Activated naive CD8-positive, alpha-beta T cell treated with anti-CD3 and anti-CD28 coated beads, Interleukin-2, amount 50 U/mL, for 24 hours (primary cell): ENCODE data around the gene GPD2.
"Not testable (repeated sequence)": the region's sequence is repeated elsewhere in the genome, so short reads cannot be mapped to it uniquely, and the experiment has no call there.

Experiments
- ATAC-seq: fragments of 150-1000 bp; cut with Tn5 transposase; one replicate; pipeline ENCODE4 v1.10.0; 2021
- DNase-seq: peaks from one replicate; pipeline ENCODE4 v3.0.0; 2021
- H3K27ac Mint-ChIP-seq: one replicate; pipeline ENCODE4 v1.8.0; 2021; ENCODE audit warnings: mild to moderate bottlenecking, mixed read lengths
- H3K27me3 Mint-ChIP-seq: one replicate; pipeline ENCODE4 v1.8.0; 2021; ENCODE audit warnings: mixed read lengths
- H3K36me3 Mint-ChIP-seq: one replicate; pipeline ENCODE4 v1.8.0; 2021; ENCODE audit warnings: low read depth, mixed read lengths
- H3K4me1 Mint-ChIP-seq: one replicate; pipeline ENCODE4 v1.8.0; 2021; ENCODE audit warnings: mixed read lengths
- H3K4me3 Mint-ChIP-seq: one replicate; pipeline ENCODE4 v1.8.0; 2021; ENCODE audit warnings: mild to moderate bottlenecking, moderate library complexity, mixed read lengths
- H3K9me3 Mint-ChIP-seq: one replicate; pipeline ENCODE4 v1.8.0; 2021; ENCODE audit warnings: mixed read lengths

GPD2 gene

GRCh38 chr2:156517419-156517818, 81.2 kb downstream of the GPD2 start:
- ATAC-seq: no peak
- DNase-seq: no peak
- no peaks in the 10 kb centered on the region for H3K27me3 Mint-ChIP-seq
- peaks cover 43% of the 10 kb centered on the region for H3K36me3 Mint-ChIP-seq
- H3K27ac Mint-ChIP-seq: no peak overlapping the region
- H3K4me3 Mint-ChIP-seq: no peak overlapping the region
- H3K9me3 Mint-ChIP-seq: no peaks in the 10 kb centered on the region
- no peaks in the 10 kb centered on the region for H3K4me1 Mint-ChIP-seq

- ATAC-seq: no peak
- H3K27me3 Mint-ChIP-seq: no peaks in the 10 kb centered on the region
Measured at GRCh38 chr2:156518138-156518537, 82.0 kb downstream of the GPD2 start.

DNA sequence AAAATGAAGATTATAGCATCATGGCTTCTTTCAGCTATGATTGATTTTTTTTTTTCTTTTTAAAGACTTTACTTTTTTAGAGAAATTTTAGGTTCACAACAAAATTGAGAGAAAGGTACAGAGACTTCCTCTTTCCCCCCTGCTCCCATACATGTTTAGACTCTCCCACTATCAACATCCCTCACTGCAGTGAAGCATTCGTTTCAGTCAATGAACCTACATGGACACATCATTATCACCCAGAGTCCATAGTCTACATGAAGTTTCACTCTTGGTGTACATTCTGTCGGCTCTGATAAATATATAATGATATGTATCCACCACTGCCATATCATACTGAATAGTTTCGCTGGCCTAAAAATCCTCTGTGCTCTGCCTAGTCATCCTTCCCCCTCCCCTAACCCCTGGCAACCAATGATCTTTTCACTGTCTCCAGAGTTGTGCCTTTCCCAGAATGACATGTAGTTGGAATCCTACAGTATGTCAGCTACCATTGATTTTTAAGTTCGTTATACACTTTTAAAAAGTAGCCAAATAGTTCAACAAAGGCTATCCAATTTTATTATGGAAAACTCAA, 86.8 kb downstream of the GPD2 start:
- Mint-ChIP-seq H3K36me3 (peaks cover 29% of the 10 kb centered on the region), H3K27ac (no peak overlapping the region), H3K27me3 (no peaks in the 10 kb centered on the region), H3K4me3 (no peak overlapping the region), H3K4me1 (peaks cover 14% of the 10 kb centered on the region), H3K9me3 (no peaks in the 10 kb centered on the region)
- DNase-seq: no peak
- no peak for ATAC-seq

More at GRCh38 chr2:156518138-156518537, 82.0 kb downstream of the GPD2 start:
- Mint-ChIP-seq H3K4me3 (no peak overlapping the region), H3K9me3 (no peaks in the 10 kb centered on the region), H3K27ac (no peak overlapping the region), H3K36me3 (peaks cover 39% of the 10 kb centered on the region), H3K4me1 (no peaks in the 10 kb centered on the region)
- no peak for DNase-seq

DNA sequence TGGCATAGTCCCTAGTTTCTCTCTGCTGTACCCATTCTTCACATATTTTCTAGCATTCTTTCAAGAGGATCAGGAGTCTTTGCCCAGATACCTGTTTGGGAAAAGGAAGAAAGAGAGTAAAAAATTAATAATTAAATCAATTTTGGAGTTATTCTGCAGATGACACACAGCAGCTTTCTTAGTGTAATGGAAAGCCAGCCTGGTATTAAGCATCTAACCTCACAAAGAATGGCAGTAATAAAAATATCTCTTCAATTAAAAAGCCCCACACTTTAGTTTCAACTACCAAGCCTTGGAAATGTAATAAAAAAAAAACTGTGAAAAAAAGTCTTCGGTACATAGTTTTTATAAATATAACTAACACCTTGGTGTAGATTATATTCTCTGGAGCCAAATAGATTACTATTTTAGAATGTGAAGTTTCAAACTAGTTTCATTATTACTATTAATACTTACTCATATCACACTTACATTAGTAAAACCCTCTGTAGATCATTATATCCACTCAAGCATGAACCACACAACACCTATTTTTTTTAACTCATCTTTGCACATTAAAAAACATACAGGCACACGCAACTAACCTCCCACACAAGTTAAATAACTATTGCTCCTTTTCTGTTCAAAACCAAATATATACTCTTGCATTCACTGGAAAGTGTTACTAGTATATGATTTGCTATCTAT, 90.9 kb downstream of the GPD2 start:
- peaks cover 14% of the 10 kb centered on the region for H3K36me3 Mint-ChIP-seq
- ATAC-seq (peak; percentile 77), DNase-seq (no peak)
- H3K27ac Mint-ChIP-seq: peak overlapping the region; percentile 59
- no peaks in the 10 kb centered on the region for H3K9me3 Mint-ChIP-seq
- peaks cover 14% of the 10 kb centered on the region for H3K4me1 Mint-ChIP-seq
- H3K27me3 Mint-ChIP-seq: no peaks in the 10 kb centered on the region
- no peak overlapping the region for H3K4me3 Mint-ChIP-seq

- DNase-seq, H3K4me3 Mint-ChIP-seq, ATAC-seq, H3K9me3 Mint-ChIP-seq, H3K27me3 Mint-ChIP-seq, H3K27ac Mint-ChIP-seq: not testable (repeated sequence)
- Mint-ChIP-seq H3K36me3 (peaks cover 16% of the 10 kb centered on the region), H3K4me1 (peaks cover 14% of the 10 kb centered on the region)
Measured at GRCh38 chr2:156528583-156528982, 92.4 kb downstream of the GPD2 start.

DNA sequence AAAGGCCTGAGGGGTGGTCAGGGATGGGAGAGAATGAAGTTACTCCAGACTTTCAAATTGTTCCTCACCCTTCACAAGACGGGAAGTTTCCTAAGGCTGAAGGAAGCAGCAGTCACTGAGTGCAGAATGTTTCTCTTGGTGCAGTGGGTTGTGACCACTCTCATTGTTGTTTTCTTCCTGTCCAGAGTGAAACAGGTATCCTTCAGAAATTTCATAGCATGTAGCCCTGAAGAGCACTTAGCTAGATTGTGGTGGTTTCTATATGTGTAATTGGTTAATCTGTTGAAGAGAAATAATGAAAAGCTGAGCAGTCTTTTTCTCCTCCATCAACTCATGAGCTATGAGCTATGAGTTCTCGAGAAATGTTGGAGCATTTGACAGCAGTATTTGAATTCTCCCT, 96.8 kb downstream of the GPD2 start:
- peaks cover 7% of the 10 kb centered on the region for H3K36me3 Mint-ChIP-seq
- no peak for DNase-seq
- H3K27me3 Mint-ChIP-seq: no peaks in the 10 kb centered on the region
- no peak overlapping the region for H3K4me3 Mint-ChIP-seq
- no peak overlapping the region for H3K27ac Mint-ChIP-seq
- peaks cover 17% of the 10 kb centered on the region for H3K4me1 Mint-ChIP-seq
- no peak for ATAC-seq
- H3K9me3 Mint-ChIP-seq: no peaks in the 10 kb centered on the region

DNA sequence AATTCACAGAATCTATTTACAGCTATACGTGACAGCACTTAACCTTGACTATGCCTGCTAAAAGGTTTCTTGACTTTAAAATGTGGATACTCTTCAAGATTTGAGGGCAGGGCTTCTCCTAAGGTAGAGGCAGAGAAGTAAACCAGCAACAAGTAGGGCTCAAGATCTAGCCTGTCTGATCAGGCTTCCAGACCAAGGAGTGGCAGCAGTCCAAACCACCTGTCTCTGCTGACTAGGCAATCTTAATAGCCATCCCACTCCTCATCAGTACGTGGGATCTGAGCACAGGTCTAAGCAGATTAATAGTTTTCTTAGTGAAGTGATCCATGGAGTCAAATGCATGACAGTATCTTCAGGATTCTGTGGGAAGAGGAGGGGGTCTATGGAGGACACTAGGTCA, 100.4 kb downstream of the GPD2 start:
- DNase-seq: no peak
- Mint-ChIP-seq H3K4me3 (no peak overlapping the region), H3K27me3 (no peaks in the 10 kb centered on the region), H3K9me3 (no peaks in the 10 kb centered on the region), H3K27ac (peak overlapping the region; percentile 11), H3K36me3 (peaks cover 18% of the 10 kb centered on the region), H3K4me1 (peaks cover 39% of the 10 kb centered on the region)
- ATAC-seq: no peak

- Mint-ChIP-seq H3K4me3 (no peak overlapping the region), H3K27me3 (no peaks in the 10 kb centered on the region), H3K4me1 (peaks cover 39% of the 10 kb centered on the region), H3K9me3 (no peaks in the 10 kb centered on the region), H3K36me3 (peaks cover 23% of the 10 kb centered on the region), H3K27ac (peak overlapping the region; percentile 11)
- ATAC-seq: peak; percentile 60
- no peak for DNase-seq
Measured at GRCh38 chr2:156537141-156537540, 101.0 kb downstream of the GPD2 start.

GRCh38 chr2:156538083-156538504, 101.9 kb downstream of the GPD2 start:
- Mint-ChIP-seq H3K27me3 (no peaks in the 10 kb centered on the region), H3K27ac (peak overlapping the region; percentile 74), H3K4me3 (no peak overlapping the region), H3K36me3 (peaks cover 27% of the 10 kb centered on the region), H3K9me3 (no peaks in the 10 kb centered on the region), H3K4me1 (peaks cover 44% of the 10 kb centered on the region)
- ATAC-seq: peak; percentile 69
- DNase-seq: no peak

DNA sequence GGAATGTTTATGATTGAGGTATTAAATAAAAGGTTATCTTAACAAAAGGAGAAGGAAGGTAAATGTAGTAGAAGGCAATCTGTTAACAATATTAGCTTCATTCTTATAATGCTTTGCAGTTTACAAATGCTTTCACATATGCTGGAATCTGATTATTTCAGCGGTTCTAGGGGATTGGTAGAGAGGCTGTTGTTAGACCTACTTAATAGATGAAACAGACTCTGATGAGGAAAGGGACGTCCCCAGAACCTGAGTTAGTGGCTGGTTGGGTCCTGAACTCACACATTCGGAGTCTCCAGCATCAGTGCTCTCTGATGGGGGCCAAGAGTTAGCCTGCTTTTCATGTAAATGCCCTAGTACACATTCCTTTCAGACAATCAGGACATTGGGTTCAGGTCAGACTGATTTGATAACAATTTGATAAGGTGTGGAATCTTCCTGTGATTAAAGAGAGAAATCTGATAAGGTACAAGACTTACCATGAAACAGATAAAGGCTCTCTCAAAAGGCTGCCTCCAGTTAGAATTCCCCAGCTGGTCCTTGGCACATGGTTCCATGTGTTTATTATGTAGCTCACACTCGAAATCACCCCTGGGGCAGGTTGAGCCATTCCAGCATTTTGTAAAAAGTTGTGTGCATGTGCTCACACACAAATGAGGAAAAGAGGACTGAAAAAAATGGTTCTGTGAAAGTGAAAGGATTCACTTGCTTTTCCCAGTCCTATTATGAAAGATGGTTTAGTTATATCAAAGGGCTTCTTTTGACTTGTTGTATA, 103.1 kb downstream of the GPD2 start:
- peaks cover 48% of the 10 kb centered on the region for H3K4me1 Mint-ChIP-seq
- peaks cover 34% of the 10 kb centered on the region for H3K36me3 Mint-ChIP-seq
- H3K27me3 Mint-ChIP-seq: no peaks in the 10 kb centered on the region
- ATAC-seq (no peak), DNase-seq (no peak)
- no peaks in the 10 kb centered on the region for H3K9me3 Mint-ChIP-seq
- no peak overlapping the region for H3K4me3 Mint-ChIP-seq
- no peak overlapping the region for H3K27ac Mint-ChIP-seq

DNA sequence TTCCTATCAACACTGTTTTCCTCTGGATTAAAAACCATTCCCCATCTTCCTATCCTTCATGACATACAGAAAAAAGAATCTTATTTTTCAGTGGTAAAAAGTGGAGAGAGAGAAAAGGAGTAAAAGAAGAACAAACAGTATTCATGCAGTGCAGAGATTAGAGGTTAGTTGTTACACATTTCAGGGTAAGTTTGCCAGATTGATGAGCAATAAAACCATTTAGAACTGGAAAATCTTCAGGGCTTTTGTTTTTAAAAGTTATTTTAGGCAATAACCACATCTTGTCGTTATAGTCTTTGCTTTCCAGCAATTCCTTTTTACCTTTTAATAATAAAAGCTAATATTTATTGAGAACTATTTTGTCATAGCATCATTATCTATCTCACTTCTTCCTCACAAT, 104.5 kb downstream of the GPD2 start:
- no peak overlapping the region for H3K27ac Mint-ChIP-seq
- no peak overlapping the region for H3K4me3 Mint-ChIP-seq
- no peaks in the 10 kb centered on the region for H3K27me3 Mint-ChIP-seq
- ATAC-seq (no peak), DNase-seq (no peak)
- H3K4me1 Mint-ChIP-seq: peaks cover 48% of the 10 kb centered on the region
- peaks cover 35% of the 10 kb centered on the region for H3K36me3 Mint-ChIP-seq
- H3K9me3 Mint-ChIP-seq: no peaks in the 10 kb centered on the region

- Mint-ChIP-seq H3K27ac (no peak overlapping the region), H3K9me3 (no peaks in the 10 kb centered on the region), H3K4me3 (no peak overlapping the region), H3K4me1 (peaks cover 47% of the 10 kb centered on the region), H3K27me3 (no peaks in the 10 kb centered on the region), H3K36me3 (peaks cover 35% of the 10 kb centered on the region)
- no peak for DNase-seq
- ATAC-seq: no peak
Measured at GRCh38 chr2:156541229-156541628, 105.0 kb downstream of the GPD2 start.

DNA sequence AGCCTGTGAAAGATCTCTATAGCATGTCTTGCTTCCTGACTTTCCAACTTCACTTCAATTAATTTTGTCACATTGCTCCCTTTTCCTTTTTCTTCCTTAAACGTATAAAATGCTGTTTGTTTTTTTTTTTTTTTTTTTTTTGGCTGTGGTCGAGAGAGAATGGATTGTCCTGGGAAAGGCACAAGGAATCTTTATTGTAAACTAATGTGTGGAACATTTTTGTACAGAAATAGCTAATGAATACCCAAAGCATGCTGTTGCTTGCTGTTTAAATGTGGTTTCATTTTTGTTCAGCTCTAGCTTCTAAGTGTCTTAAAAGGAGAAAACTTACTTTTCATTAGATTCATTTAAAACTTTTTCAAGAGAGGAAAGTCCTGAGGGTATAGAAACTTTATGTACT, 105.5 kb downstream of the GPD2 start:
- no peak for ATAC-seq
- H3K4me1 Mint-ChIP-seq: peaks cover 43% of the 10 kb centered on the region
- DNase-seq: no peak
- no peak overlapping the region for H3K4me3 Mint-ChIP-seq
- peaks cover 33% of the 10 kb centered on the region for H3K36me3 Mint-ChIP-seq
- H3K27ac Mint-ChIP-seq: no peak overlapping the region
- H3K27me3 Mint-ChIP-seq: no peaks in the 10 kb centered on the region
- H3K9me3 Mint-ChIP-seq: no peaks in the 10 kb centered on the region

GRCh38 chr2:156548413-156548812, 112.2 kb downstream of the GPD2 start:
- Mint-ChIP-seq H3K27me3 (no peaks in the 10 kb centered on the region), H3K4me3 (no peak overlapping the region), H3K36me3 (peaks cover 18% of the 10 kb centered on the region), H3K27ac (no peak overlapping the region), H3K4me1 (peaks cover under 1% of the 10 kb centered on the region), H3K9me3 (no peaks in the 10 kb centered on the region)
- ATAC-seq: no peak
- no peak for DNase-seq
